ENCODE data around the gene AFAP1. TPM values are rescaled to one million over a fixed set of nuclear protein-coding genes. Genes with fewer than 3 reads are reported as not detected.

Gene AFAP1
- total and polyA plus RNA-seq, 2 of the 8 experiments (the other 6 are each of a cell fraction or from before 2014, with no cell fraction given) = 3.6 to 18.2 TPM

DNA sequence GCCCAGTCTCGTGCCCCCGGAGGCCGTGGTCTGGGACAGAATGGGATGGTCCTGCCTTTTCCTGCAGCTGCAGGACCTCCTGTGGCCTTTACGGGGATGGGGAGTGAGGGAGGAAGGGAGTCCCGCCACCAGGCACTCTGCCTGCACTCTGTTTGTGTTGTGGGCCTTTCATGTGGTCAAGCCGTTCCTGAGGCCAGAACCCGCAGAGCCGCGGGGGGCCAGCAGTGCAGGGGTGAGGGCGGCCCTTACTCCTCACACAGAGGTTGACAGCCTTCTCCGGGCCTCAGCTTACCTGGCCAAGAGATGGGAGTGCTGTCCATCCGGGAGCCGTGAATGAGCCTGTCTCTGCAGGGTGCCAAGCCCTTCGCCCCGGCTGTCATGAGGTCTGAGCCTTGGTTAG, 230.7 kb downstream of the AFAP1 start:
- H3K79me2 ChIP-seq (ENCODE audit: control insufficient read depth in 1 of 2, insufficient read depth in 2 of 2, low read length in 2 of 2) = no peaks in the 10 kb centered on the region
- POLR2A ChIA-PET (ENCODE audit: partially characterized antibody) = no interaction called here
- H4K8ac ChIP-seq (ENCODE audit: extremely low read depth, insufficient read depth, low read length) = no peak overlapping the region; the same call in 1 of the 2 replicates
- H3K23ac ChIP-seq (ENCODE audit: insufficient read length) = no peak overlapping the region
- H3K4me3 ChIP-seq (ENCODE audit: extremely low read depth in 1 of 4, insufficient read depth in 2 of 4, low read depth in 3 of 4, low read length in 4 of 4) = no peak overlapping the region
- no peak for DNase-seq (ENCODE audit: low read depth in 1 of 2, low spot score in 2 of 2)
- H3K4me1 ChIP-seq (replicated peaks in 1 of 4; ENCODE audit: control insufficient read depth in 3 of 4, insufficient read depth in 4 of 4, low read length in 3 of 4) = peaks cover 0 to 3% (median 0%) of the 10 kb centered on the region in 4 experiments; a peak in 3 of 7 replicates
- no peak overlapping the region for H4K91ac ChIP-seq (replicated peaks; ENCODE audit: insufficient read length, low read length)
- no peak overlapping the region for H2BK15ac ChIP-seq (ENCODE audit: low read length)
- H3K23me2 ChIP-seq (ENCODE audit: low read depth, low read length) = no peaks in the 10 kb centered on the region; the same call in 1 of the 2 replicates
- no peak for FAIRE-seq
- CTCF ChIA-PET (ENCODE audit: partially characterized antibody) = interaction anchor here (1.0 to 1.1 kb wide), 3 partner anchors 8 to 466 kb away, joined by 3 to 4 read pairs (median 3); no protein-coding TSS in a partner anchor
- H2BK5ac ChIP-seq (ENCODE audit: low read depth, low read length) = no peak overlapping the region
- no peak overlapping the region for H4K5ac ChIP-seq (ENCODE audit: insufficient read length, low read depth, low read length)
- H2BK120ac ChIP-seq (replicated peaks; ENCODE audit: low read depth, low read length) = no peak overlapping the region
- H3K4ac ChIP-seq (replicated peaks; ENCODE audit: insufficient read length, low read depth, low read length) = no peak overlapping the region
- no peak overlapping the region for H2AFZ ChIP-seq (ENCODE audit: low read length)
- no peak overlapping the region for H2BK20ac ChIP-seq (ENCODE audit: low read length)
- no peaks in the 10 kb centered on the region for H3K79me1 ChIP-seq (ENCODE audit: low read depth, low read length)
- no peak overlapping the region for H3K14ac ChIP-seq (ENCODE audit: insufficient read length)
- no peak overlapping the region for H3K27ac ChIP-seq (ENCODE audit: low read depth, low read length)
- no peak overlapping the region for H3K4me2 ChIP-seq (ENCODE audit: insufficient read depth in 1 of 2, low read depth in 2 of 2, low read length in 2 of 2)
- no peaks in the 10 kb centered on the region for H3K27me3 ChIP-seq (replicated peaks in 1 of 4; ENCODE audit: control insufficient read depth in 3 of 4, extremely low read depth in 1 of 4, insufficient read depth in 3 of 4, low read length in 3 of 4)
- H3K18ac ChIP-seq (ENCODE audit: extremely low read depth, low read length) = no peak overlapping the region
- WGBS, 2 experiments (ENCODE audit: extremely low coverage in 1 of 2, insufficient coverage in 1 of 2, insufficient read length in 1 of 2, insufficient replicate concordance in 2 of 2, low coverage in 1 of 2, low lambda C conversion rate in 2 of 2, missing lambda C conversion rate in 1 of 2) = 74% methylated on average over 11 of the region's 15 CpGs; no CpG with 5 or more reads in 1 of the 2 experiments
- no peak overlapping the region for H2BK12ac ChIP-seq (ENCODE audit: low read depth, low read length)
- no peaks in the 10 kb centered on the region for H4K20me1 ChIP-seq (replicated peaks in 1 of 2; ENCODE audit: control insufficient read depth in 1 of 2, insufficient read depth in 2 of 2, low read length in 2 of 2)
- no peak overlapping the region for H3K9ac ChIP-seq (replicated peaks in 1 of 4; ENCODE audit: extremely low read depth in 1 of 4, low read depth in 3 of 4, low read length in 3 of 4)
- no peaks in the 10 kb centered on the region; a peak in 1 of 4 replicates for H3K9me3 ChIP-seq (ENCODE audit: insufficient read depth in 2 of 2, low read depth in 1 of 2, low read length in 1 of 2)
- H3K56ac ChIP-seq (replicated peaks; ENCODE audit: insufficient read length, low read depth, low read length) = no peak overlapping the region
- H2AK5ac ChIP-seq (ENCODE audit: low read depth, low read length) = no peak overlapping the region
- H3K36me3 ChIP-seq (ENCODE audit: control insufficient read depth in 2 of 4, insufficient read depth in 4 of 4, low read length in 3 of 4) = no peaks in the 10 kb centered on the region

Measured in H1 (cell line).